ENCODE results near the gene MAP3K12.
"Not testable (repeated sequence)": the region's sequence is repeated elsewhere in the genome, so short reads cannot be mapped to it uniquely, and the experiment has no call there.

The MAP3K12 gene

DNA sequence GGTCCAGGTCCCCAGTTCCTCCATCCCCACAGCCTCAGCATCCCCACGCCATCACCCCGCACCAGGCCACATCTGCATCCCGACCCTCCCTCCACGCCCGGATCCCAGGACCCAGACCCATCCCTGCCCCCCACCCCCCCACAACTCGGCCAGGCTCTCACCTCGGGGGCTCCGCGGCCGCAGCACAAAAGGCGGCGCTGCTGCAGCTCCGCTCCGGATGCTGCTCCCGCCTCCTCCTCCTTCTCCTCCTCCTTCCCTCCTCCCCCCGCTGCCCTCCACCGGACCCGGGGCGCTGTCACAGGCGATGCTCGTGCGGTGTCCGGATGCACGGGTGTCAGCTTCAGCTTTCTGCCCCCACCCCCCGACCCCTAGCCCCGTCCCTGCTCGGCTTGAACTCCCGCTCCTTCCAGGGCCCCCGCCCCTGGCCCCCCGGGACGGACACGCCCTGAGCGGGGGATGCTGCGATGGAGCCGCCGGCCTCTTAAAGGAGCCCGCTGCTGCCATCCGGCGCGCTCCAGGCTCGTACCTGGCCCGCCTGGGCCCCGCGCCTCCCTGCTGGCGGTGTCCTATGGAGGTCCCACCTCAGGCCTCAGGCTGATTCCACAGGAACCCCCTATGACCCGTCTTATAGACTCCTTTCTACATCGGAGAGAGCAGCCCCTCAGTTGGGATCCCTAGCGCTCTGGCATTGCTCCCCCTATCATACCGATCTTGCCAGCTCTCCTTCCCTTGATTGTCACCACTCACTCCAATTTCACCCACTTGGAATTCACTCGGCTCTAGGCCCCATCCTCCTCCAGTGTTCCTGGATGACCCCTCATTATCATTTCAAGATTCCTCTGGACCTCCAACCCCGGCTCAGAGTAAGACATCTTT is at the start of gene MAP3K12:
Gene MAP3K12, minus strand, starts transcription at position 193 of the 876 bp plus-strand sequence. CDS start 12,067 bp downstream, outside the sequence.
- peak; percentile 79 for DNase-seq (ENCODE audit: low spot score)

GRCh38 chr12:53548354-53548753 is 49.1 kb upstream of the MAP3K12 start:
- not testable (repeated sequence) for DNase-seq (ENCODE audit: low spot score)

- DNase-seq (ENCODE audit: low spot score): peak; percentile 75
Measured at GRCh38 chr12:53543539-53543938, 44.3 kb upstream of the MAP3K12 start.

- no peak for DNase-seq (ENCODE audit: low spot score)
Measured at GRCh38 chr12:53539526-53539925, 40.3 kb upstream of the MAP3K12 start.

- DNase-seq (ENCODE audit: low spot score): peak; percentile 45
Measured at GRCh38 chr12:53538209-53538689, 39.0 kb upstream of the MAP3K12 start.

DNA sequence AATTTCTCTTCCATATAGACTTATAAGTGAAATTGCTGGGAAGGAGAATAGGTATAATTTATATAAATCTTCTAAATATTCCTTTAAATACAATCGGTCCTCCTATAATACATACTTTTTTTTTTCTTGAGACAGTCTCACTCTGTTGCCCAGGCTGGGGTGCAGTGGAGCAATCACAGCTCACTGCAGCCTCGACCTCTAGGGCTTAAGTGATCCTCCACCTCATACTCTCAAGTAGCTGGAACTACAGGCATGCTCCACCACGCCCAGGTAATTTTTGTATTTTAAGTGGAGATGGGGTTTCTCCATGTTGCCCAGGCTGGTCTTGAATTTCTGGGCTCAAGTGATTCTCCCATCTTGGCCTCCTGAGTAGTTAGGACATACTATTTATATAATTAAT is 37.7 kb upstream of the MAP3K12 start:
- no peak for DNase-seq (ENCODE audit: low spot score)

DNA sequence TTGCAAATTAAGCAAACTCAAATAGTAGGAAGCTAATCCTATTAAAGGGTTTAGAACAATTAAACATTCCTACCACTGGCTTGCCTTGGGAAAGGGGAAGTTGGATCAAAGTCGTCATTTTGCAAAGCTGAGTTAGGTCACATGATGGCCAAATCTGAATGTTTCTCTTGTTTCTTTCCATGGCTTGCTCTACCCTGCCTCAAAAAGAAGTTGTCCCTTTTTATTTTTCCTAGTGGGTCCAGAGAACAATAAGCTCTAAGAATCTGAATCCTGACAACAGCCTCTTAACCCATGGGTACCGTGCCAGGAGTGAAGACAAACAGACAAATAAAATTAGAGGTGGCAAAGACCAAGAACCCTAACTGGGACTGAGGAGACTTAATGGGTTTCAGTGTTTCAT is 34.2 kb upstream of the MAP3K12 start:
- DNase-seq (ENCODE audit: low spot score): peak; percentile 60

DNA sequence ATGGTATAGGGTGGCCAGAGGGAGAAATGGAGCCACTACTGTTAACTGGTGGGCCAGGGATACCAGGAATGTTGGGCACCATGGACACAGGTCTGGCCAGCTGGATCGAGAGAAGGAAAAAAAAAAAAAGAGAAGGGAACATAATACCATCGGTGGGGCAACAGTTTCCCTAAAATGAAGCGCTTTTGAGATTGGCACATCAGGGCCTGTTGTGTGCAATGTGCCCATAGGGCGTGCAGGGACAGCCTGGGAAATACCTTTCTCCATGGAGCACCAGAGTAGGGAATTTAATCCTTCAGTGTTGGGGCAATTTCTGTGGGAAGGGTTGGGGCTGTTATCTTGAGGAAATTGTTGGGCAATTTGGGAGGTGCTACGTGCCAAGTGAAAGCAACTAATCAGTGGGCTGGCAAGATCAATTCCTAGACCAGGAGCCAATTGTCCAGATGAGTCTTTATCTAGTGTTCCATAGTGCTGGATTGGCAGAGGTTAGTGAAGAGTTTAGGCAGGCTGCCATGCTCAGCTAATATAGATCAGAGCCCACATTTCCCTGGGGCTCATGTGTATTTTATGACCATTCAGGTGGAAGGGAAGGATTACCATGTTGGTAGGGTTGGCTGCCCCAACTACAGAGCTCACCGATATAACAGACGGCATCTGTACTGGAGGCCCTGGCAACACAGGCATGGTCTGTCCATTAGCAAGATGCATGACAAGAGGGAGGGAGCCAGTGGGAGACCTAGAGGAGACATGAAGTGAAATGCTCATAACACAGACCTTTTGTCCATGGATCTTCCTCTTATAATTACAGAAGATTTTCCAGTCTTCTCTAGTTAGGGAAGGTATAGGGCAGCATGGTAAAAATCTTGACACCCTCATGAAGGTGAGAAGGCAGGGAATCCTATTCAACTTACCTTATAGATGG is 33.5 kb upstream of the MAP3K12 start:
- no peak for DNase-seq (ENCODE audit: low spot score)

DNA sequence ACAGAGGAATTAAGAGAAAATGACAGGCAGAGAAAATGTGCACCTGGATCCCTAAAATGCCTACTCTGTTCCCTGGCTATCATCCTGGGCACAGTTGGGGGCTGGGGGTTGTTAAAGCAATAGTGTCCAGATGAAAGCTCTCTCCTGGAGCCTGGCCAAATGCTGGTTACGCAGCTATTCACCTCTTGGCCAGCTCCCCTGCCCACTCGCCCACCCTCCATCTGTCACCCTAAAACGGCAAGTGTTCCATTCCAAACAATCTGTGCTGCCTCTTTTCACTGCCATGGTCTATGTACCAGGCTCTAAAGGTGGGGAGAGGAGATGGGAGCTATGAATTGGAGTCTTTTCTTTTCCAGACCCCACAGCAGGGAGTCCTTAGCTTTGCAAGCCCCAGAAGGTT is 32.8 kb upstream of the MAP3K12 start:
- no peak for DNase-seq (ENCODE audit: low spot score)

DNA sequence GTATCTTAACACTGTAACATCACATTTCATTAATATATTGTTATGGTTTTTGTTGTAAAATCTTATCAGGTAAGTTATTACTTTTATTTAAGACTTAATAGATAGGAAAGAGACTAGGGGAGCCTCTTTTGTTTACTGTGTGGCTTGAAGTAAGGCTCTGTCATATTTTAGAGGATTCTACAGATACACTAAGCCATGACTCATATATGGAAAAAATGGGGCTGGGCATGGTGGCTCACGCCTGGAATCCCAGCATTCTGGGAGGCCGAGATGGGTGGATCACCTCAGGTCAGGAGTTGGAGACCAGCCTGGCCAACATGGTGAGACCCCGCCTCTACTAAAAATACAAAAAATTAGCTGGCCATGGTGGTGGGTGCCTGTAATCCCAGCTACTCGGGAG is 31.7 kb upstream of the MAP3K12 start:
- no peak for DNase-seq (ENCODE audit: low spot score)

DNA sequence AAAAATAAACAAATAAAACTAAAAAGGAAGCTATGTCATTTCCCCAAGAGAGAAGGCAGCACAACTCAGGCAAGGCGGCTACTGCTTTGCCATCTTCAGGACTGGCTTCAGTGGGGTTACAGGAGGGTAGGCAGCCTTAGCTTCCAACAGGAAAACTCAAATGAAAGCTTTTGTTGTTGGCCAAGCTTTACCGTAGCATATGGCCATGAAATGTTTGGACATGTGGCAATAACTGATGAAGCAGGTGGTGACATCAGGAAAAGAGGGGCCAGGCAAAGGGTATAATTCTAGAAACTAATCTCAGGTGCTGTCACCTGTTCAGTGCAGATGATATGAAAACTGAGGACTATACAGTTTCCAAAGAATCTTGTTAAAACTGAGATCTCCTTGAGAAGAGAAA is 30.8 kb upstream of the MAP3K12 start:
- no peak for DNase-seq (ENCODE audit: low spot score)

DNA sequence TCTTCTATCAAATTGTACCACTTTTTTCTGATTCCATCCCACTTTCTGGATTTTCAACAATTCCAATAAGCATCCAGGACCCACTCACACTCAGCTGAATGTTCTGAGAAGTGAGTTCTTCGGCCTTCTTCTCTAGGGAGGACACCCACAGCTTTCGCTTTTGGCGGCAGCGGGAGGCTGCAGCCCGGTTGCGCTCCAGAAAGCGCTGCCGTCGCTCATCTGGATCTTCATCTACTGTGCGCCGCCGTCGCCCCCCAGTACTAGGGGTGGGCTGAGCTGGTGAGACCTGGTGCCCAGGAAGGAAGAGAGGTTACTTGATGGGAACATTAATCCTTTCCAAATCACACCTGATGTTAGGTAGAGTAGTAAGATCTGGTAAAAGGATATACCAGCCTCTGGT is 25.2 kb upstream of the MAP3K12 start:
- DNase-seq (ENCODE audit: low spot score): no peak

DNA sequence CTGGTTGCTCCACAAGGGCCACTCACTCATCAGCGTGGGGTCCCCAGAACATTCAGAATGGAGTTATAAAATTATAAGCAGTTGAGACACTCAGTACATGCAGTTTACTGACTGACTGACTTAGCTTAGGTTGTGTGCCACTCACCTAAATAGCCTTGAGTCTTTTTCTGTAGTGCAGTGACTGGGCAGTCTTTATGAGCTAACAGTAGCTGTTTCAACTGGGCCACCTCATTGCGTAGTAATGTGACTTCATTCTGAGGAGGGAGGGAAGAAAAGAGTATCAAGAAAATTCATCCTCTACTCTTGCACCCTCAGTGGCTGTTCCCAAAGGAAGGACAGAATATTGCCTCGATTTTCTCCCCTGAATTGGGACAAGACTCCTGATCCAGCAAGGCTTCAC is 23.9 kb upstream of the MAP3K12 start:
- no peak for DNase-seq (ENCODE audit: low spot score)

GRCh38 chr12:53518381-53518780 is 19.1 kb upstream of the MAP3K12 start:
- no peak for DNase-seq (ENCODE audit: low spot score)

DNA sequence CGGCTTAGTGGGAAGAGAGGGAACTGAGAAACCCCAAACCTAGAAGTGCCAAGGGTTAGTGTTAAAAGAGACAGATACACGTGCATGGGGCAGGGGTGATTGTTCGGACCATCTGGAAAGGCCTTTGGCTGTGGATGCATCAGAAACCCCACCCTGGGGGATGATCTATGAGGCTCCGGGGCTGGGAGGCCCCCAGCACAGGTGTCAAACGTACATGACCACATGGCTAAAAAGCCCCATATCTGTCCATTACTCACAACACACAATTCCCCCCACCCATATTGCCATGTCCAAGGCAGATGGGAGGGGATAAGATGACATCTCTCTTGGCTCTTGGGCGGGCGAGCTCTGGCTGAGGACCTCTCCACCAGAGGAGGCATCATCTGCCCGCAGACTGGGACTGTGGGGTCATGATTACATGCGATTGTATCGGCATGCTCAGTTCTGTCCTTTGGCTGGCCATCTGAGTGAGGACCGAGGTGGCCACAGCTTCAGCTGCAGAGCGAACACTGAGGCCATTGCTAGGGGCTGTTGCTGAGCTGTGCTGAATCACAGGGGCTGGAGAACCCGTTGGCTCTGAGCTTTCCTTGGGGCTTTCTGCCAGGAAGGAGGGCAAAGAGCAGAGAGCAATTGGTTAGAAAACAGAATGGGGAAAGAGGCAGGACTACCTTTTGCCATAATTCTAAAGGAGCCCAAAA is 17.6 kb upstream of the MAP3K12 start:
- DNase-seq (ENCODE audit: low spot score): no peak

- DNase-seq (ENCODE audit: low spot score): no peak
Measured at GRCh38 chr12:53515291-53515680, 16.0 kb upstream of the MAP3K12 start.

DNA sequence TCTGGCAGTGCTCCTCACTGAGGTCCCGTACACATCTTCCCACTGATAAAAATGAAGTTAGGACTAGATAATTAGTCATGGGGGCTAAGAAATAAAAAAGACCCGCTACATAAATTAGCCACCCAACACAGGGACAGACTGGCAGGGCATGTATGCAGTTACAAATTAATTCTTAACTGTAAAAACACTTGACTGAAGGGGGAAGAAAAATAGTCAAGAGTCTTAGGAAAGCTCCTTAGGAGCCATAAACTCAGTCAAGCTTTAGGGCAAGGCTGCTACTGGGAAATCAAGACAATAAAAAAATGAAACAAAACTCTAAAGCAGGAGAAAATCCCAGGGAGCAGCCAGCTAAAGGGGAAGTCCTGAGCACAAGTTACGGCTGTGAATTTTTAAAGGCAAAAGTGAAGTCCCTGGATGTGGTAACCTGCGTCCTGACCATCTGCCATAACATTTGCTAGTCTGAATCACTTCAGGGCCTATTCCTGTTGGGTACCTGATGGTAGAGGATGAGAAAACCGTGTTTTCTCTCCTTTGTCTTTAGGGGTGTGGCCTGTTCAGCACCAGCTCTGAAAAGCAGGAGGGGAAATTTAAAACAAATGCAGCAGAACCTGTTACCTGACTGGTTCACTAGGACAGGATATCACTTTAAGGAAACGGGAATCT is 15.5 kb upstream of the MAP3K12 start:
- DNase-seq (ENCODE audit: low spot score): no peak

DNA sequence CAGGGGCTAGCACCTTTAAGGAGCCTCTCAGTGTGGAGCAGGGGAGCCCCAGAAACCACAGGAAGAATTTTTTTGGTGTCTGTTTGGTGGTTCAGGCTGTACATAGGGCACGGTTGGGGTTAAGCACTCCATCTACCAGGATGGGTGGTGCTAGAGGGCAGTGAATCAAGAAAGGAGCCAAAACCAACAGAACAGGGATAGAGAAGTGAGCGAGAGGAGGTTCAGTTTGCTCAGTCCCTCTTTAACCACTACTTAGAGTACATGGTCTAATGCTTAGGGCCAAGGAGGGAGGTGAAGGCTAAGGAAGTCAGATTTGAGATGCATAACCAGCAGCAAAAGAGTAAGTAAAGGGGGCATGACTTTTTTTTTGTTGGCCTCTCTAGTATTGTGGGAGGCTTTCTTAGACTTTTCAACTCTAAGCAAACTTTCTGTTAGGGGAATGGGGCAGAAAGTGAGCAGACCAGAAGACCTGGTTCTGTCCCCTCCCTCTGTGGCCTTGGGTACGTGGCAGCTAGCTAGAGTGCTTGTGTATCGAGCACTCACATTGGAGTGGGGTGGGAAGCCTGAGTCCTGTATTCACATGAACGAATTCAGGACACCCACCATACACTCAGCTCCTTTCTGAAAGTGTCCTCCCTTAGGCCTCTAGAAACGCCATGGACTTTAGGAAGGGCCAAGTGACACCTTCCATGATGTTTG is 14.6 kb upstream of the MAP3K12 start:
- no peak for DNase-seq (ENCODE audit: low spot score)

GRCh38 chr12:53510181-53510812 is 11.0 kb upstream of the MAP3K12 start:
- no peak for DNase-seq (ENCODE audit: low spot score)

GRCh38 chr12:53508534-53509170 is 9.4 kb upstream of the MAP3K12 start:
- DNase-seq (ENCODE audit: low spot score): peak; percentile 82
